Transverse colon (tissue), 4 donors: ENCODE data around the gene PELI2.

Experiments used
- CTCF ChIP-seq, 5 experiments: fragments of 200-600 bp in 3 of 5; fragments of 450-650 bp in 2 of 5; sonication (generic) in 3 of 5; IDR thresholded peaks; 1 replicate in 2 of 5; 2 replicates in 3 of 5; pipeline ENCODE4 v1.5.1; 2016 to 2017; ENCODE audit warnings: antibody characterized with exemption in 5 of 5, inconsistent platforms in 3 of 5, mild to moderate bottlenecking in 2 of 5, moderate library complexity in 1 of 5
- EP300 ChIP-seq: sonication (generic); formaldehyde crosslinking; IDR thresholded peaks from one replicate; pipeline ENCODE4 v1.6.1; 2017; ENCODE audit warnings: antibody characterized with exemption, low read depth
- POLR2A ChIP-seq: fragments of 450-650 bp; IDR thresholded peaks from one replicate; pipeline ENCODE4 v1.6.1; 2016; ENCODE audit warnings: antibody characterized with exemption, mild to moderate bottlenecking, moderate library complexity
- POLR2AphosphoS5 ChIP-seq, 3 donors: sonication (generic); formaldehyde crosslinking; IDR thresholded peaks; one replicate each; pipeline ENCODE4 v1.6.1; 2016; ENCODE audit warnings: antibody characterized with exemption in 3 of 3

GRCh38 chr14:56211844-56212243, 93.6 kb downstream of the PELI2 start:
- no peak for TF ChIP-seq CTCF (IDR thresholded peaks at IDR 0.05)
- TF ChIP-seq POLR2AphosphoS5 (IDR thresholded peaks at IDR 0.05): no peak
- TF ChIP-seq POLR2A: no peak
- no peak for TF ChIP-seq EP300
